ENCODE measurements around the gene RANBP3L. TPM values are rescaled to one million over a fixed set of nuclear protein-coding genes. Genes with fewer than 3 reads are reported as not detected.

RANBP3L gene
- polyA plus RNA-seq, 3 donors from 2014 or later = not detected

GRCh38 chr5:36244076-36244475, 57.6 kb downstream of the RANBP3L start:
- Mint-ChIP-seq H3K36me3 (peaks cover 0 to 5% (median 0%) of the 10 kb centered on the region in 3 donors), H3K4me1 (peaks cover 33 to 42% of the 10 kb centered on the region in 2 donors), H3K4me3 (peak overlapping the region in 4 of 5 donors; percentile 2 to 94 (median 92)), H3K9me3 (peaks cover 0 to 3% (median 0%) of the 10 kb centered on the region in 6 donors), H3K27ac (peak overlapping the region in 4 of 6 donors; percentile 4 to 71 (median 18)), H3K27me3 (ENCODE audit: low read depth in 3 of 3) (peaks cover 6 to 10% (median 7%) of the 10 kb centered on the region in 3 donors)
- no peak for DNase-seq

DNA sequence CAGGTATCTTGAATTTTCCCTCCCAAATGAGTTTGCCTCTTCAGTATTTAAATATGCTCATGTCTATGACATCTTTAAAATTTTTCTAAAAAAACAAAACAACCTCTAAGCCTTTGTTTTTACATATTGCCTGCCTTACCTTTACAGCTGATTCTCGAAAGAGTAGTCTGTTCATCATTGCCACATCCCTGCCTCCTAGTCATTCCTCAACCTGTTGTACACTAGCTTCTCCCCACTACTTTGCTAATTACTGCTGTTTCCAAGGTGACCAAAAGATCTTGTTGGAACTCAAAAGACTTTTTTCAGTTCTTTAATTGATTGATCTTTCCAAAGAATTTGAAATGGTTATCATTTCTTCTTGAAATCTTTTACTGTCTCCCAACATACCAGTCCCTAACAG, 58.0 kb downstream of the RANBP3L start:
- no peak for DNase-seq
- H3K27me3 Mint-ChIP-seq (ENCODE audit: low read depth in 3 of 3) = peaks cover 6 to 10% (median 7%) of the 10 kb centered on the region in 3 donors
- H3K4me1 Mint-ChIP-seq = peaks cover 35 to 46% of the 10 kb centered on the region in 2 donors
- H3K27ac Mint-ChIP-seq = peak overlapping the region in 5 of 6 donors; percentile 4 to 89 (median 18)
- H3K9me3 Mint-ChIP-seq = peaks cover 0 to 3% (median 0%) of the 10 kb centered on the region in 6 donors
- H3K36me3 Mint-ChIP-seq = peaks cover 0 to 5% (median 0%) of the 10 kb centered on the region in 3 donors
- H3K4me3 Mint-ChIP-seq = peak overlapping the region; percentile 14 to 94 (median 92)

- H3K27me3 Mint-ChIP-seq (ENCODE audit: low read depth in 3 of 3) = peaks cover 6 to 10% (median 7%) of the 10 kb centered on the region in 3 donors
- H3K36me3 Mint-ChIP-seq = peaks cover 0 to under 1% (median 0%) of the 10 kb centered on the region in 3 donors
- peak overlapping the region; percentile 88 to 94 (median 92) for H3K4me3 Mint-ChIP-seq
- peaks cover 37 to 54% of the 10 kb centered on the region in 2 donors for H3K4me1 Mint-ChIP-seq
- peaks cover 0 to 3% (median 0%) of the 10 kb centered on the region in 6 donors for H3K9me3 Mint-ChIP-seq
- H3K27ac Mint-ChIP-seq = peak overlapping the region; percentile 82 to 94 (median 88)
- peak in 1 of 3 donors; percentile 3 for DNase-seq
Measured at GRCh38 chr5:36242534-36243485, 58.9 kb downstream of the RANBP3L start.

DNA sequence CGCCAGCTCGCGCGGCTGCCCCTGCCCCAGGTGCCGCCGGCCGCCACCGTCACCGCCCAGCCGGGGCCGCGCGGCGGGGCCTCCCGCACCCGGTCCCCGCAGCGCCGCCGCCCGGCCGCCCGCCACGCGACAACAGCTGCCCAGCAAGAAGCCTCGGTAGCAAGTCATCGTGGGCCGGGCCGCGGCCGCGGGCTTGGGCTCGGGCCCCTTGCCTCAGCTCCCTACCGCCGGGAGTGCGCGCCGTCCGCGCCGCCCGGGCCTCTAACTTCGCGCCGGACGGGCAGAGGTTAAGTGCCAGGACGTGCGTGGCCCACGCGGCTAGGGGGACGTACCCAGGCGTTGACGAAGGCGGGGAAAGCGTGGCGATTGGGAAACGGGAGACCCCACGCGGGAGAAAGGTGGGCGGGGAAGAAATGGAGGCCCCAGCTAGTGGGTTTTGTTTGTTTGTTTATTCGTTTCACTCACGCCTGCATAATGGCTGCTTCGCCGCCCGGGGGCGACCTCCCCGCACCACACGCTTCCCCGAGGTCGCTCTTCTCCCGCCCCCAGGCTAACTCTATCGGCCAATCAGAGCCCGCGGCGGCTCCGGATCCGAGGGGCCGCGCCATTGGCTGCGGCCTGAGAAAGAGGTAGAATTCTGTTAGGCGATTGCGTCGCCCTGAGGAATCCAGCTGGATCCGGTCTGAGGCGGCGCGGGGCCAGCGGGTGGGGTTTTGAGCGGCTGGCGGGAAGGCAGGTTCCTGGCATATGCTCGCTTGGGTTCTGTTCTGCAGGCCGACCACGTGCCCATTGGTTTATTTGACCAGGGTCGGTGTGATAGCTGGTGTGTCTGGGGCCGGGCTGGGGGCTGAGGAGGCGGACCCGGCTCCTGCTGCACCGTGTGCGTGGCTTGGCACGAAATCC, 59.8 kb downstream of the RANBP3L start, which contains the start of gene NADK2:
Gene NADK2 (minus strand): TSS at position 295 of the 903 bp plus-strand sequence. CDS start 127 bp downstream, at position 168.
- Mint-ChIP-seq H3K36me3 (no peaks in the 10 kb centered on the region), H3K27me3 (ENCODE audit: low read depth in 3 of 3) (peaks cover 5 to 7% (median 6%) of the 10 kb centered on the region in 3 donors), H3K27ac (peak within 1 kb of the TSS; percentile 87 to 94 (median 91)), H3K4me3 (peak within 1 kb of the TSS; percentile 88 to 94 (median 92)), H3K9me3 (peaks cover 0 to 3% (median 0%) of the 10 kb centered on the region in 6 donors), H3K4me1 (peaks cover 37 to 57% of the 10 kb centered on the region in 2 donors)
- peak; percentile 95 to 96 (median 95) for DNase-seq

GRCh38 chr5:36240779-36241630, 60.7 kb downstream of the RANBP3L start:
- Mint-ChIP-seq H3K27ac (peak overlapping the region; percentile 63 to 91 (median 84)), H3K27me3 (ENCODE audit: low read depth in 3 of 3) (peaks cover 5 to 7% (median 6%) of the 10 kb centered on the region in 3 donors), H3K9me3 (peaks cover 0 to 3% (median 0%) of the 10 kb centered on the region in 6 donors), H3K4me3 (peak overlapping the region; percentile 78 to 85 (median 82)), H3K36me3 (no peaks in the 10 kb centered on the region), H3K4me1 (peaks cover 37 to 57% of the 10 kb centered on the region in 2 donors)
- DNase-seq = peak in 2 of 3 donors; percentile 33 to 44

DNA sequence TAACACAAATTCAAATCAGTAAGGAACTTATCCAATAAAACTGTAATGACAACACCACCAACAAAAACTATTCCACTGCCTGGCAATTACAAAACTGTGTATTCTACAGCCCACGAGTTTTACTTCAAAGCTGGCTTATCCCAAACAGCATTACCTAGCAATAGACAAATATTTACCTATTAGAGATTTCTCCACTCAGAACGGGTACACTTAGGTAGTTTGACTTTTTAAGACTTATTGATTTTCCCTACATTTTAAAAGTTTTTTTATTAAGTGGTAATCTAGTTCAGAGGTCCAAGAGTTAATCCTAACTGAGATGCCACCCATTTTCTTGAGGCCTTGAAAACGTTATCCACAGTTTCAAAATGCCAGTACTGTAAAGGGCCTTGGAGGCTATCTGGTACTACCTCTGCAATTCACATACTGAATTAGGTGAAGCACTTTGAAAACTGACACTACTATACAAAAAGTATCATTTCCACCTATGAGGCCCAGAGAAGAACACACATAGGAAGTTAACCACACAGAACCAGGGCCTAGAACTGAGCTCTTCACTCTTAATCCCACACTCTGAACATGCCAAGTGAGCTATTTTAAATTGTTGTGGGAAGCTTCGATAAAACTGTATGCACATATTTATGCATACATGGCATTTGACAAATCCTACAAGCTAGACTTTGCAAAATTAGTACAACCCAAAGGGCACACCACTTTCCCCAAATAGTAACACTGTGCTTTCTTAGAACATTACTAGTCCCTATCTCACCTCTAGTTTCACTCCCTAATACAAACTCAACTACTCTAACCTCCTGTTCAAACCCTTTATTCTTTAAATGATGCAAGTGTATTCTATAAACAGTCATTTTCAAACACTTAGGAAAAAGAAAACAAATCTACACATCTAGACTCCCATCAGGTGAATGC, 62.1 kb downstream of the RANBP3L start:
- no peaks in the 10 kb centered on the region for H3K36me3 Mint-ChIP-seq
- H3K27ac Mint-ChIP-seq = peak overlapping the region; percentile 63 to 89 (median 83)
- no peak for DNase-seq
- H3K4me1 Mint-ChIP-seq = peaks cover 37 to 57% of the 10 kb centered on the region in 2 donors
- H3K27me3 Mint-ChIP-seq (ENCODE audit: low read depth in 3 of 3) = peaks cover 5 to 7% (median 6%) of the 10 kb centered on the region in 3 donors
- H3K9me3 Mint-ChIP-seq = peaks cover 0 to 2% (median 0%) of the 10 kb centered on the region in 6 donors
- H3K4me3 Mint-ChIP-seq = peak overlapping the region; percentile 78 to 85 (median 82)

DNA sequence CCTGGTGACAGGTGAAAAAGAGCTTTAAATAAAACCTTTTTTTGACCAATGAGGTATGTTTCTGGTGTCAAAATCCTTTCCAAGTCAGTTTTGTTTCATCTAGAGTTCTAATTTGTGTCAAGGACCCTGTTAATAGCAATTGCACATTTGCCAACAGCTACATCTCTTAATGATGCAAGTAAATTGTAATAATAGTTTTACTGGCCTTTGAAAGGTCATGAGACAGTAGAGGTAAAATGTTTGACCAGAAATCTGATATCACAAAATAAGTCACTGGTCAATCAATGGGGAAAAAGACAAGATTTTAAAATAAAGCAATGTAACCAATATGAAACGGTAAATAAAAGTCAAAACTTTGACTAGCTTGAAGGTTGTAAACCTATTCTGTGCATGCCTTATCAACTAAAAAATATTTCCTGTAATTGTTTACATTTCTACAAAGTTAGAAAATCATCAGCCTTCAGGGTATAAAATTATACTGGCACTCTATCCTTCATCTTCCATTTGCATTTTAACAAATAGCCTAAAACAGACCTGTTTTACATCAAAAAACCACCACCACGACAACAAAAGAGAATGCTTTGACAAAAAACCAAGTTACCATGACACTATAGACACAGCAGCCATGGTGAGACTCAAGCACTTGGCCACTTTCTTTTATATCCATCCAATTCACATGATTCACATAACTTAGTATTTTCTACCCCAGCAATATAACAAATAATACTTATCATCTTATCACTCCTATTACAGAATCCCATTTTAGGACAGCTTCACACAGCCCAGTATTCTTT, 63.0 kb downstream of the RANBP3L start:
- Mint-ChIP-seq H3K4me1 (peaks cover 34 to 51% of the 10 kb centered on the region in 2 donors), H3K27me3 (ENCODE audit: low read depth in 3 of 3) (peaks cover 5 to 6% (median 6%) of the 10 kb centered on the region in 3 donors), H3K9me3 (no peaks in the 10 kb centered on the region), H3K27ac (peak overlapping the region in 5 of 6 donors; percentile 19 to 89 (median 39)), H3K36me3 (no peaks in the 10 kb centered on the region), H3K4me3 (no peak overlapping the region)
- no peak for DNase-seq

GRCh38 chr5:36237751-36238150, 64.0 kb downstream of the RANBP3L start:
- Mint-ChIP-seq H3K4me1 (peaks cover 28 to 42% of the 10 kb centered on the region in 2 donors), H3K36me3 (no peaks in the 10 kb centered on the region), H3K27ac (no peak overlapping the region), H3K27me3 (ENCODE audit: low read depth in 3 of 3) (peaks cover 5 to 6% (median 5%) of the 10 kb centered on the region in 3 donors), H3K4me3 (no peak overlapping the region), H3K9me3 (no peaks in the 10 kb centered on the region)
- DNase-seq = no peak

- H3K27me3 Mint-ChIP-seq (ENCODE audit: low read depth in 3 of 3) = peaks cover 1 to 6% (median 2%) of the 10 kb centered on the region in 3 donors
- no peak overlapping the region for H3K27ac Mint-ChIP-seq
- peaks cover 21 to 33% of the 10 kb centered on the region in 2 donors for H3K4me1 Mint-ChIP-seq
- no peaks in the 10 kb centered on the region for H3K9me3 Mint-ChIP-seq
- no peak overlapping the region for H3K4me3 Mint-ChIP-seq
- no peak for DNase-seq
- H3K36me3 Mint-ChIP-seq = no peaks in the 10 kb centered on the region
Measured at GRCh38 chr5:36236801-36237200, 64.9 kb downstream of the RANBP3L start.

DNA sequence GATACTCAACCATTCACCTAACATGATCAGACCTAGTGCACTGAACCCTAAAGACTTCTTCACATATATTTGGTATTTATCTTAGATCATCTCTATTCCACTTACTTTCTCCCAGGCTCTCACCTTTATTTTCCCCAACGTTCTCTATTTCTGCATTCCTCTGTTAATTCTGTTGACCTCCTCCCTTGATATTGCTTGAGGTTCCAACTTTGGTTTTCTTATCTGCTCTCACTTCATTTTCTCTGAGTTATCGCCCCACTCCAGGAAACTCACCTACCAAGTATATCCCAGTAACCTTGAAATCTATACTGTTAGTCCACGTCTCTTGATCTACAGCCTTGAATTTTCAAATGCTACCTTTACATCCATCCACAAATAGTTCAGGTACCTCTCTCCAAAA, 69.2 kb downstream of the RANBP3L start:
- no peaks in the 10 kb centered on the region for H3K27me3 Mint-ChIP-seq (ENCODE audit: low read depth in 3 of 3)
- H3K27ac Mint-ChIP-seq = no peak overlapping the region
- no peak for DNase-seq
- peaks cover 0 to under 1% of the 10 kb centered on the region in 2 donors for H3K4me1 Mint-ChIP-seq
- no peak overlapping the region for H3K4me3 Mint-ChIP-seq
- no peaks in the 10 kb centered on the region for H3K36me3 Mint-ChIP-seq
- no peaks in the 10 kb centered on the region for H3K9me3 Mint-ChIP-seq

GRCh38 chr5:36230151-36230790, 71.4 kb downstream of the RANBP3L start:
- H3K27ac Mint-ChIP-seq = no peak overlapping the region
- H3K36me3 Mint-ChIP-seq = peaks cover 6 to 7% (median 7%) of the 10 kb centered on the region in 3 donors
- no peak overlapping the region for H3K4me3 Mint-ChIP-seq
- no peaks in the 10 kb centered on the region for H3K27me3 Mint-ChIP-seq (ENCODE audit: low read depth in 3 of 3)
- no peaks in the 10 kb centered on the region for H3K9me3 Mint-ChIP-seq
- DNase-seq = no peak
- no peaks in the 10 kb centered on the region for H3K4me1 Mint-ChIP-seq
